Endothelial cell of hepatic sinusoid (primary cell): ENCODE data around the gene PHOSPHO1.
"Not testable (repeated sequence)": the region's sequence is repeated elsewhere in the genome, so short reads cannot be mapped to it uniquely, and the experiment has no call there.

Experiments used
- in situ Hi-C: cut with HindIII; loops from 2 replicates; pipeline ENCODE4 v1.10.0; 2017; ENCODE audit warnings: low sequenced_read_pairs

Gene PHOSPHO1

DNA sequence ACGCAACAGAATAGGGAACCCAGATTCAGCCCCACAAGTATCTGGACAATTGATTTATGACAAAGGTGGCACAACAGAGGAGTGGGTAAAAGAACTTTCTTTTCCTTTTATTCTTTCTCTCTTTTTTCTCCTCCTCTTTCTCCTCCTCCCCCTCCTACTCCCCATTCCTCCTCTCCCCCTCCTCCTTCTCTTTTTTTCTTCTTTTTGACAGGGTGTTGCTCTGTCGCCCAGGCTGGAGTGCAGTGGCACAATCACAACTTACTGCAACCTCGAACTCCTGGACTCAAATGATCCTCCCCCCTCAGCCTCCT is 36.3 kb downstream of the PHOSPHO1 start:
- in situ Hi-C loops = loop anchor here (5.0 kb wide), 1 partner anchor 33 kb away; no protein-coding TSS in a partner anchor

DNA sequence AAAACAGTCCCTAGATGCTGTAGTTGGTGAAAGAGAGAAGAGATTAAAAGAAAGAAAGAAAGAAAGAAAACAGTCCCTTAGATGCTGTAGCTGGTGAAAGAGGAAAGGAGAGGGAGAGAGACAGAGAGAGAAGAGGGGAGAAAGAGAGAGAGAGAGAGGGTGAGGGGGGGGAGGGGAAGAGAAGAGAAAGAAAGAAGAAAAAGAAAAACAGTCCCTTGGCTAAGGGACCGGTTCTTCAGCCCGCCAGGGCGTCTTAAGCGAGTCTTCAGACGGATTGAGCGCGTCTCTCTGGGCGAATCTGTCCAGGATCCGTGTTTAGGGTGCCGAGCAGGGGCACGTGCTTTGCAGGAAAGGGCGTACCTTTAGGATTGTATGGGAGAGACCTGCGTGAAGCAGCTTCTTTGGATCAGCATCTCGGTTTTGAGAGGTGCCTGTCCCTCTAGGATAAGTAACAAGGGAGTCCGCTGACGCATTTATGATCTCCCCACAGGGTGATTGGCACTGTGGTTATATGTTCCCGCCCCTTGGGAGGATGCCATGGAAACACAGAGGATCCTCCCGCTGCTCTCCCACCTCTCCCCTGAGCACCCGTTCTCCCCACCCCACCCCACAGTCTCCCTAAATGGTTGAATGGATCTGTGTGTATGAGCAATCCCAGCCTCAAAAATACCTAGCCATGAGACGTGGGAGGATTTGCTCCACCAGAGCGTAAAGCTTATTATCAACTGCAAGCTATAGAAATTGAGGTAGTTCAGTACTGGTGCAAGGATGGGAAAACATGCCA is 36.9 kb downstream of the PHOSPHO1 start:
- in situ Hi-C loops = loop anchor here (5.0 kb wide), 1 partner anchor 34 kb away; no protein-coding TSS in a partner anchor

DNA sequence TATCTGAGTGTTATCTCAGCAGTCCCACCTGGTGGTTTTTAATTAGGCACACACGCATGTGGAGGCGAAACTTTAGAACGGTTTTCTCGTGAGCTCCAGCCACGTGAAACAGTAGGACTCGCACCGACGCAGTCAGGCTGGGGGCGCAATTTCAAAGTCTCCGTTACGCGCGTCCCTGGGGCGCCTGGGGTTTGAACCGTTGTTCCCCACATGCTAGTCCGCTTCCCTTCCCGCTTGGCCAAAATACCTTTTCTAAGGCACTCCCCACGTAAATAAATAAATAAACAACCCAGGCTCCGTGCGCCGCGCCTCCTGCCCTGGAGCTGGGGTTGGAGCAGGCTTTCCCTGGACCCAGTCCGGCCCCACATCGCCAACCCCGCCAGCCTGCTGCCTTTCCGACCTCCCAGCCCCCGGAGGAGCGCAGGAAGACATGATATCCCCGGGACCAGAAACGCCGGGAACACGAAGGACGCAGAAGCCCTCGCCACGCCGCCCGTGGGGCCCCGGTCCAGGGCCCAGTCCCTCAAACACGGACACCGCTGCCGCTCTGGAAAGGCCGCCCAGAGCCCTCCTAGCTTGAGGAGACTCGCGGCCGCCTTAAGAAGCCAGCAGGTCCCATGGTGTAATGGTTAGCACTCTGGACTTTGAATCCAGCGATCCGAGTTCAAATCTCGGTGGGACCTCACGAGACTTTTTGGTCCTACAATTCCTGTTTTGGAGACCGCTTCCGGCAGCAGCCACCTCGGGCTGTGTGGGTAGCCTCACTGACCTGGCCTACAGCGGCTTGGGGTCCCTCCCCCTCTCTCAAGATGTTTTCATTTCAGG is 38.5 kb downstream of the PHOSPHO1 start:
- in situ Hi-C loops = loop anchor here (5.0 kb wide), 1 partner anchor 35 kb away; no protein-coding TSS in a partner anchor

DNA sequence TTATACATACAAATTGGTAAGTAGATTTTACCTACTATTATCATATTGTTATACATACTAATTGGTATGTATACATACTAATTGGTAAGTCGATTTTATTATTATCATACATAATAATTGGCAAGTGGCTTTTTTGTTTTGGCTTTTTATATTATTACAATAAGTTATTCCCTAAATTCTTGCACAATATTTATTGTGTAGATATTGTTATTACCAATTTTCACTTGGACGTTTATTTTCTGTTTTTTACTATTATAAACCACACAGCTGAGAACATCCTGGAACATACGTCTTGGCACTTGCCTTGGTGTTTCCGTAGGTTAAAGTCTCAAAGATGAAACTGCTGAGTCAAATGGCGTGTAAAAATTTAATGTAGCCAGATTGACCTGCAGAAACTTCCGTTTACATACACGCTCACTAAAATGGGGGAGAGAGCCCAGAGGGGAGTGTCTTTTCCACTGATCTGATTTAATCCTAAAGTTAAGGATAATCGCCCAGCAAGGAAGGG is 39.1 kb downstream of the PHOSPHO1 start:
- in situ Hi-C loops = loop anchor here (5.0 kb wide), 1 partner anchor 36 kb away; no protein-coding TSS in a partner anchor

GRCh38 chr17:49190932-49191331 is 39.7 kb downstream of the PHOSPHO1 start:
- in situ Hi-C loops = loop anchor here (5.0 kb wide), 1 partner anchor 36 kb away; no protein-coding TSS in a partner anchor

DNA sequence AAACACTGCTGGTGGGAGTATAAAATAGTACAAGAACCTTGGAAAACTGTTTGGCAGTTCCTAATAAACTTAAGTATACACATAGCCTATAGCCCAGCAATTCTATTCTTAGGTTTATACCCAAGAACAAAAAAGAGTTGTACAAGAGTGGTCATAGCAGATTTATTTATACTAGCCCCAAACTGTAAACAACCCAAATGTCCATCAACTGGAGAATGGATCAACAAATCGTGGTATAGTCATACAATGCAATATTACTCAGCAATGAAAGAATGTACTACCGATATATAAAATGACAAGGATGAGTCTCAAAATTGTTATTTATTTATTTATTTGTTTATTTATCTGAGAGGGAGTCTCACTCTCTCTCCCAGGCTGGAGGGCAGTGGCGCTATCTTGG is 43.3 kb downstream of the PHOSPHO1 start:
- in situ Hi-C loops = loop anchor here (5.0 kb wide), 1 partner anchor 80 kb away; no protein-coding TSS in a partner anchor

DNA sequence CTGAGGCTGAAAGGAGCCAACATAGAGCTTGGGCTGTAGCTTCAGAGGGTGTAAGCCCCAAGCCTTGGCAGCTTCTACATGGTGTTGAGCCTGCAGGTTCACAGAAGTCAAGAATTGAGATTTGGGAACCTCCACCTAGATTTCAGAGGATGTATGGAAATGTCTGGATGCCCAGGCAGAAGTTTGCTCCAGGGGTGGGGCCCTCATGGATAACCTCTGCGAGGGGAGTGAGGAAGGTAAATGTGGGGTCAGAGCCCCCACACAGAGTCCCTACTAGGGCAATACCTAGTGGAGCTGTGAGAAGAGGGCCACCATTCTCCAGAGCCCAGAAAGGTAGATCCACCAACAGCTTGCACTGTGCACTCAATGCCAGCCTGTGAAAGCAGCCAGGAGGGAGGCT is 45.2 kb downstream of the PHOSPHO1 start:
- in situ Hi-C loops = loop anchor here (5.0 kb wide), 1 partner anchor 78 kb away; no protein-coding TSS in a partner anchor

- in situ Hi-C loops = not testable (repeated sequence)
Observed at GRCh38 chr17:49184522-49184921, 46.1 kb downstream of the PHOSPHO1 start.

GRCh38 chr17:49183801-49184200 is 46.8 kb downstream of the PHOSPHO1 start:
- in situ Hi-C loops = no loop called here

DNA sequence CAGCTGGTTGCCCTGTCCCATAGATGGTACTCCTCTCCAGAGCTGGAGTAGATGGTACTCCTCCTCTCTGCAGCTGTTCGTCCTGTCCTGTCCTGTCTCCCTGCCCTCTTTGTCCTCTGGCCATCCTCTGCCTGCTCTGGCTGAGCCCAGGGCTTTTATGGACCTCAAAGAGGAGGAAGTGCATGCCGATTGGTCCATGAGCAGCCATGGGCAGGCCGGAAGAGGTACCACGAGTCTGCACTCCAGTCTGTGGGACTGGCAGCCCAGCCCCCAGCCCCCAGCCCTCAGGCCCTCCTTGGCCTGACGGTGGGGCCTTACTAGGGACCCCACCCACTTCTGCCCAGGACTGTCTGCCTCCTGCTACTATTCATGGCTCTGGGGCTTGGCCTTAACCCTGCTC is 47.2 kb downstream of the PHOSPHO1 start:
- in situ Hi-C loops = no loop called here

- in situ Hi-C loops = no loop called here
Observed at GRCh38 chr17:49180998-49181635, 49.5 kb downstream of the PHOSPHO1 start.

DNA sequence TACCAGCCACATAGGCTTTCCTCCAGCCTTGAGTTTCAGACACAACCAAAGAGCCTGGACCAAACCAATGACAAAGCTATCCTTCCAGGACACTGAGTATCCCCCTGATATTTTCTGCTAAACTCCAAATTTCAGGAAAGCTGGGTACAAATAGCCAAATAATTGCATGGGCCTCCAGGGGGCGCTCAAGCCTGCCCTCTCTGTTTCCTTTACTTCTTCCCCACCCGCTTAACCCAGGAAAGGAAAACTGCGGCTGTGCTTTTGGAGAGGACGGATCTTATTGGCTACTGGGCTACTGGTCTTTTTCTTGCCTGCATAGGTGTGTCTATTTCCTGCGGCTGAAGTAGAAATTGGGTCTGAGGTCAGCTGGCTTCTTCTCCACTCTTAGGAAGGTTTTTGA is 50.3 kb downstream of the PHOSPHO1 start:
- in situ Hi-C loops = no loop called here

GRCh38 chr17:49175978-49176377 is 54.6 kb downstream of the PHOSPHO1 start:
- in situ Hi-C loops = not testable (repeated sequence)
